ENCODE measurements around the gene CDH6. TPM values are rescaled to one million over a fixed set of nuclear protein-coding genes. Genes with fewer than 3 reads are reported as not detected.

The CDH6 gene
- total and polyA plus RNA-seq, 10 of the 15 experiments (the other 5 are each of a cell fraction or from before 2014, with no cell fraction given), result 0.01 TPM; not detected in 9

GRCh38 chr5:31165729-31166128, 27.8 kb upstream of the CDH6 start (continued):
- no peak for TF ChIP-seq ZBTB4 (CRISPR knock-in tag; IDR thresholded peaks at IDR 0.05)

DNA sequence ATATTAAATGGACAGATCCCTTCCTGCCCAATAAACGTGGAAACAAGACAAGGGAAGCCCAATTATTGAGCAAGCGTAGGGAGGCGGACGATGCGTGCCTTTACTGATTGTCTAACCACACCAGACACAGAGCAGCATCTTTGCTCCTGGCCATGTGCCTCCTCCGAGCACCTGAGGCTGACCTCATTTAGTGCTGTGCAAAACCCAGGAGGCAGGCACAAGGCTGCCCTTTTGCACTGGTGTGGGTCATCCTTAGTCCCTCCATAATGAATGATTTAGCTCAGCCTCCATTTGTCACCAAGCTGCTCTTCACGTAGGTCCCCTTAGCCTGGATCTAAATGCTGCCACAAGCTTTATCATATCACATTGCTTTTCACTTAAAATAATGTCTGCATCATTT, 24.1 kb upstream of the CDH6 start:
- Histone ChIP-seq H3K79me2 (ENCODE audit: control insufficient read depth, insufficient read depth, low read length) (no peaks in the 10 kb centered on the region), H3K4me2 (ENCODE audit: control insufficient read depth, insufficient read depth) (no peak overlapping the region), H3K4me3 (no peak overlapping the region), H3K9me3 (replicated peaks; ENCODE audit: control insufficient read depth, insufficient read depth, low read length) (no peaks in the 10 kb centered on the region), H2AFZ (ENCODE audit: control insufficient read depth, low read depth, low read length) (no peak overlapping the region), H3K9ac (ENCODE audit: control insufficient read depth, insufficient read depth, low read length) (no peak overlapping the region), H3K27me3 (replicated peaks in 1 of 2; ENCODE audit: control insufficient read depth in 2 of 2, insufficient read depth in 2 of 2, low read length in 1 of 2) (no peaks in the 10 kb centered on the region), H3K4me1 (ENCODE audit: control insufficient read depth, insufficient read depth, low read length) (no peaks in the 10 kb centered on the region), H4K20me1 (ENCODE audit: control insufficient read depth, insufficient read depth) (no peaks in the 10 kb centered on the region), H3K27ac (ENCODE audit: control insufficient read depth, insufficient read depth) (no peak overlapping the region), H3K36me3 (ENCODE audit: control insufficient read depth in 2 of 2, insufficient read depth in 2 of 2, low read length in 1 of 2) (no peaks in the 10 kb centered on the region)
- ChIA-PET POLR2A (no interaction called here), RAD21 (ENCODE audit: unreplicated experiment) (no interaction called here), SMC1A (ENCODE audit: uncharacterized antibody, unreplicated experiment) (interaction anchor here (0.9 kb wide), 1 partner anchor 15 kb away, joined by 3 read pairs; no protein-coding TSS in a partner anchor), CTCF (interaction anchor here (1.2 to 2.0 kb wide), 2 partner anchors 17 to 1129 kb away, joined by 3 to 5 read pairs; no protein-coding TSS in a partner anchor)
- 29% methylated on average over 7 of the region's 7 CpGs for WGBS (ENCODE audit: insufficient coverage, insufficient replicate concordance, low lambda C conversion rate, missing lambda C conversion rate)
- in situ Hi-C loops (cut with MboI) (no loop called here), intact Hi-C loops (cut with micrococcal nuclease; ENCODE audit: unreplicated experiment) (no loop called here)
- no peak for FAIRE-seq
- TF ChIP-seq, protein P1, sequence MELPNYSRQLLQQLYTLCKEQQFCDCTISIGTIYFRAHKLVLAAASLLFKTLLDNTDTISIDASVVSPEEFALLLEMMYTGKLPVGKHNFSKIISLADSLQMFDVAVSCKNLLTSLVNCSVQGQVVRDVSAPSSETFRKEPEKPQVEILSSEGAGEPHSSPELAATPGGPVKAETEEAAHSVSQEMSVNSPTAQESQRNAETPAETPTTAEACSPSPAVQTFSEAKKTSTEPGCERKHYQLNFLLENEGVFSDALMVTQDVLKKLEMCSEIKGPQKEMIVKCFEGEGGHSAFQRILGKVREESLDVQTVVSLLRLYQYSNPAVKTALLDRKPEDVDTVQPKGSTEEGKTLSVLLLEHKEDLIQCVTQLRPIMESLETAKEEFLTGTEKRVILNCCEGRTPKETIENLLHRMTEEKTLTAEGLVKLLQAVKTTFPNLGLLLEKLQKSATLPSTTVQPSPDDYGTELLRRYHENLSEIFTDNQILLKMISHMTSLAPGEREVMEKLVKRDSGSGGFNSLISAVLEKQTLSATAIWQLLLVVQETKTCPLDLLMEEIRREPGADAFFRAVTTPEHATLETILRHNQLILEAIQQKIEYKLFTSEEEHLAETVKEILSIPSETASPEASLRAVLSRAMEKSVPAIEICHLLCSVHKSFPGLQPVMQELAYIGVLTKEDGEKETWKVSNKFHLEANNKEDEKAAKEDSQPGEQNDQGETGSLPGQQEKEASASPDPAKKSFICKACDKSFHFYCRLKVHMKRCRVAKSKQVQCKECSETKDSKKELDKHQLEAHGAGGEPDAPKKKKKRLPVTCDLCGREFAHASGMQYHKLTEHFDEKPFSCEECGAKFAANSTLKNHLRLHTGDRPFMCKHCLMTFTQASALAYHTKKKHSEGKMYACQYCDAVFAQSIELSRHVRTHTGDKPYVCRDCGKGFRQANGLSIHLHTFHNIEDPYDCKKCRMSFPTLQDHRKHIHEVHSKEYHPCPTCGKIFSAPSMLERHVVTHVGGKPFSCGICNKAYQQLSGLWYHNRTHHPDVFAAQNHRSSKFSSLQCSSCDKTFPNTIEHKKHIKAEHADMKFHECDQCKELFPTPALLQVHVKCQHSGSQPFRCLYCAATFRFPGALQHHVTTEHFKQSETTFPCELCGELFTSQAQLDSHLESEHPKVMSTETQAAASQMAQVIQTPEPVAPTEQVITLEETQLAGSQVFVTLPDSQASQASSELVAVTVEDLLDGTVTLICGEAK (IDR thresholded peaks at IDR 0.05; ENCODE audit: borderline replicate concordance), result no peak
- TF ChIP-seq, protein P2, sequence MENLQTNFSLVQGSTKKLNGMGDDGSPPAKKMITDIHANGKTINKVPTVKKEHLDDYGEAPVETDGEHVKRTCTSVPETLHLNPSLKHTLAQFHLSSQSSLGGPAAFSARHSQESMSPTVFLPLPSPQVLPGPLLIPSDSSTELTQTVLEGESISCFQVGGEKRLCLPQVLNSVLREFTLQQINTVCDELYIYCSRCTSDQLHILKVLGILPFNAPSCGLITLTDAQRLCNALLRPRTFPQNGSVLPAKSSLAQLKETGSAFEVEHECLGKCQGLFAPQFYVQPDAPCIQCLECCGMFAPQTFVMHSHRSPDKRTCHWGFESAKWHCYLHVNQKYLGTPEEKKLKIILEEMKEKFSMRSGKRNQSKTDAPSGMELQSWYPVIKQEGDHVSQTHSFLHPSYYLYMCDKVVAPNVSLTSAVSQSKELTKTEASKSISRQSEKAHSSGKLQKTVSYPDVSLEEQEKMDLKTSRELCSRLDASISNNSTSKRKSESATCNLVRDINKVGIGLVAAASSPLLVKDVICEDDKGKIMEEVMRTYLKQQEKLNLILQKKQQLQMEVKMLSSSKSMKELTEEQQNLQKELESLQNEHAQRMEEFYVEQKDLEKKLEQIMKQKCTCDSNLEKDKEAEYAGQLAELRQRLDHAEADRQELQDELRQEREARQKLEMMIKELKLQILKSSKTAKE (IDR thresholded peaks at IDR 0.05; ENCODE audit: low read depth, poor library complexity, severe bottlenecking), result no peak
- TF ChIP-seq ZNF207 (IDR thresholded peaks at IDR 0.05; ENCODE audit: borderline replicate concordance), result no peak
- TF ChIP-seq IKZF2 (IDR thresholded peaks at IDR 0.05), result no peak
- ATAC-seq, result no peak
- BruUV-seq (replicated peaks), result no TSS peak
- no peak for DNase-seq (ENCODE audit: low read depth, low spot score)
